ENCODE measurements around the gene KCNMA1.

The KCNMA1 gene

DNA sequence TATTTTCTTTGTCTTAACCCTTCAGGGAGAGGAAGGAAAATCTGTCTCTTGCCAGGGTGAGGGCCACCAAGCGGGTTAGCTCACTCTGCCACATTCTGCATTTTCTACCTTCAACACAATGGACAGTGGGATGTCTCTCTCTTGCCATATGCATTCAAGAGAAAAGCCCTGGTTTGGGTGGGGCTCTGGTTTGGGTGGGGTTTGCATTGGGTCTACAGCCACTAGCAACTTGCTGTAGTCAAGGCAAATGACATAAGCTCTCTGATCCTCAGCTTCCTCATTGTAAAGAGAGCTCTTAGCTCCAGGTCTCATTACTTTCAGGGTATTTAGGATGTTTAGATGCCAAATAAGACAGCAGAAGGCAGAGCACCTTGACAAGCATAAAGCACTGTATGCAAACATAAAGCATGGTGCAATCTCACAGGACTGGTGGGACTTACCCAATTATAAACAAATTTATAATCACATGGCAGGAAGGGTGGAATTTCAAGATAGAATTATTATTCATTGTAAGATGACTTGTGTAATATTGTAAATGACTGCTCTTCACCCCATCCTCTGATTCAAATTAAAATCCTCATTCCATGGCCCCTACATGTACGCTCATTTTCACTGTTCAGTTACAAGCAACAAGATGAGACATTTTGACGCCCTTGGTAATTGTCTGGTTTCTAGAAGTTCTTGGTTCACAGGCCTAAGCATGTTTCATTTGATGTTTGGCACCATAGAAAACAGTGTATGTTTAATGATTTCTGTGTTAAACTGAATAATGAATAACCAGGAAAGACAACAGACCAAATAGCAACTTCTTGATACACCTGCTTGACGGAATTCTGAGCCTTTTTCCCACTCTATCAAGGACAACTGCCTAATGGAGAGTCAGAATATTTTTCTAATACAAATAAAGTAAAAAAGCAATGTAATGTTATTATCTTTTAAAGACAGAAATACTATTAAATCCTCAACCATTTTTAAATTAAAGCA, 258.9 kb downstream of the KCNMA1 start:
- TF ChIP-seq, protein P1, sequence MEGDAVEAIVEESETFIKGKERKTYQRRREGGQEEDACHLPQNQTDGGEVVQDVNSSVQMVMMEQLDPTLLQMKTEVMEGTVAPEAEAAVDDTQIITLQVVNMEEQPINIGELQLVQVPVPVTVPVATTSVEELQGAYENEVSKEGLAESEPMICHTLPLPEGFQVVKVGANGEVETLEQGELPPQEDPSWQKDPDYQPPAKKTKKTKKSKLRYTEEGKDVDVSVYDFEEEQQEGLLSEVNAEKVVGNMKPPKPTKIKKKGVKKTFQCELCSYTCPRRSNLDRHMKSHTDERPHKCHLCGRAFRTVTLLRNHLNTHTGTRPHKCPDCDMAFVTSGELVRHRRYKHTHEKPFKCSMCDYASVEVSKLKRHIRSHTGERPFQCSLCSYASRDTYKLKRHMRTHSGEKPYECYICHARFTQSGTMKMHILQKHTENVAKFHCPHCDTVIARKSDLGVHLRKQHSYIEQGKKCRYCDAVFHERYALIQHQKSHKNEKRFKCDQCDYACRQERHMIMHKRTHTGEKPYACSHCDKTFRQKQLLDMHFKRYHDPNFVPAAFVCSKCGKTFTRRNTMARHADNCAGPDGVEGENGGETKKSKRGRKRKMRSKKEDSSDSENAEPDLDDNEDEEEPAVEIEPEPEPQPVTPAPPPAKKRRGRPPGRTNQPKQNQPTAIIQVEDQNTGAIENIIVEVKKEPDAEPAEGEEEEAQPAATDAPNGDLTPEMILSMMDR (IDR thresholded peaks at IDR 0.05; ENCODE audit: low read depth, low read length): no peak
- no peak for TF ChIP-seq POLR2A (IDR thresholded peaks at IDR 0.05; ENCODE audit: extremely low read depth, insufficient read length)
- TF ChIP-seq MYC (IDR thresholded peaks at IDR 0.05; ENCODE audit: low read depth, low read length): no peak
- TF ChIP-seq, protein P2, sequence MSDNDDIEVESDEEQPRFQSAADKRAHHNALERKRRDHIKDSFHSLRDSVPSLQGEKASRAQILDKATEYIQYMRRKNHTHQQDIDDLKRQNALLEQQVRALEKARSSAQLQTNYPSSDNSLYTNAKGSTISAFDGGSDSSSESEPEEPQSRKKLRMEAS (IDR thresholded peaks at IDR 0.05; ENCODE audit: low read depth, low read length): no peak
- no peak overlapping the region for H3K4me3 ChIP-seq (ENCODE audit: low read depth, low read length)
- DNase-seq (ENCODE audit: low read depth): no peak

DNA sequence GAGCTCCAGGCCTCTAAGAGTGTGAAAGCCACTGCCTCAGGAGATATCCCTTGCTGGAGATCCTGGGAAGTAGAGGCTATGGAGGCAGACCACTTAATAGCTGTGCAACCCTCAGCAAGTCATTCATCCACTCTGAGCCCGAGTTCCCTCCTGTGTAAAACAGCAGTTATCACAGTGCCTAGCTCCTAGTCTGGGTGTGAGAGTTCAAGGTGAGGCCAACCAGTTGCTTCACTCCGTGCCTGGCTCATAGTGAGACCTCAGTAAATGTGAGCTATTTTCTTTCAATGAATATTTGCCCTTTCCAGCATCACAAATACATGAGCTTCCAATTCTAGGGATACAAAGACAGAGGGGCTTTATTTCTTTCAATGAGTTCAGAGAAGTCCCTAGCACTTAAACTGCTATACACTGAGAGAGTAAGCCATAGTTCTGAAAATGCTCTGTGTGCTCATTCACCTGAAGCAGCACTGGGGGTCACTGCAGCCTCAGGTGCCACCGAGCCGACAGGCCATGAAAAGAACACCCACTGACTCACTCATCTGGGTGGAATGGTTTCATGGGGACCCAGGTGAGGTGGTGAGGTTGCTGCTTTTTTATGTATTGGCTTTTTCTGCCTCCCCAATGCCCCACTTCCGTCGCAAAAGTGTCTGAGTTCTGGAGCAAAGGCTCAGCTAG, 259.8 kb downstream of the KCNMA1 start:
- no peak for TF ChIP-seq POLR2A (IDR thresholded peaks at IDR 0.05; ENCODE audit: extremely low read depth, insufficient read length)
- TF ChIP-seq, protein P2 (IDR thresholded peaks at IDR 0.05; ENCODE audit: low read depth, low read length): no peak
- no peak for TF ChIP-seq MYC (IDR thresholded peaks at IDR 0.05; ENCODE audit: low read depth, low read length)
- TF ChIP-seq, protein P1 (IDR thresholded peaks at IDR 0.05; ENCODE audit: low read depth, low read length): no peak
- H3K4me3 ChIP-seq (ENCODE audit: low read depth, low read length): no peak overlapping the region
- DNase-seq (ENCODE audit: low read depth): no peak

DNA sequence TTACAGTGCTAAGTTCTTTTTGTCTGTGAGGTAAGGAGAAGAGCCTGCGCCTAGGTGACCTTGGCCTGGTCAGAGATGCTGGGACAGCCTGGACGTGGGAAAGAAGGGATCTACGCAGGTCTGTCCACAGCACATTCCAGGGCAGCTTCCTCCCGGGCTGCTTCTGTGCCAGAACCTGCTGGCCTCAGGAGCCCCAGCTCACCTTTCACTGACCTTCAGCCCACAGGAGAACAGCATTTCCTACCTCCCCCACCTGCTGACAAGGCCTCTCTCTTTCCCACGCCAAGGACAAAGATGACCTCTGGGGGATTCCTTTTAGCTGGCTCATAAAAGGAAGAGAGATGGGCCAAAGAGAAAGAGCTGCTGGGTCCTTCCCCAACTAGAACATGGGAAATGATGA, 260.6 kb downstream of the KCNMA1 start:
- TF ChIP-seq, protein P2 (IDR thresholded peaks at IDR 0.05; ENCODE audit: low read depth, low read length): no peak
- no peak for TF ChIP-seq POLR2A (IDR thresholded peaks at IDR 0.05; ENCODE audit: extremely low read depth, insufficient read length)
- TF ChIP-seq MYC (IDR thresholded peaks at IDR 0.05; ENCODE audit: low read depth, low read length): no peak
- TF ChIP-seq, protein P1 (IDR thresholded peaks at IDR 0.05; ENCODE audit: low read depth, low read length): no peak
- no peak for DNase-seq (ENCODE audit: low read depth)
- H3K4me3 ChIP-seq (ENCODE audit: low read depth, low read length): no peak overlapping the region

DNA sequence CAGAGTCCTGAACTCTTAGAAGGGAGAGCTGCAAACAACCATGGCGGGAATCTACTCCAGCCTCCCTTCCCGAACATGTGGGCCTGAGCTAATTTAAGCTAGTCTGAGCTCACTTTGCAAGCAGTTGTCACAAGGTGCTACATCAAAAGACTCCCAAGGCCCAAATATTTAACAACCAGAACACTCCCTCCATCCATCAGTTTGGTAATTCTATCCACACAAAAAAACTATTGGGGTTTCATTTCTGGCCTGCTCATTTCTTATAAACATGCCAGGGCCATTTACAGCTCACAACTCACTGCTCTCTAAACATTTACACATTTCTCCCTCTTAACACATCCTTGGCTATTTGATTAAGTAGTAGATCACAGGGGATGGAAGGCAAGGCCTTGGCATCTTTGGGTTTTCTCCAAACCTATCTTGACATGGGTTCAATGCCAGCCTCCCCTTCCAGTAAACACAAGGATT, 263.4 kb downstream of the KCNMA1 start:
- no peak for DNase-seq (ENCODE audit: low read depth)
- TF ChIP-seq, protein P2 (IDR thresholded peaks at IDR 0.05; ENCODE audit: low read depth, low read length): no peak
- TF ChIP-seq MYC (IDR thresholded peaks at IDR 0.05; ENCODE audit: low read depth, low read length) (no peak), POLR2A (IDR thresholded peaks at IDR 0.05; ENCODE audit: extremely low read depth, insufficient read length) (no peak)
- TF ChIP-seq, protein P1 (IDR thresholded peaks at IDR 0.05; ENCODE audit: low read depth, low read length): no peak
- no peak overlapping the region for H3K4me3 ChIP-seq (ENCODE audit: low read depth, low read length)

DNA sequence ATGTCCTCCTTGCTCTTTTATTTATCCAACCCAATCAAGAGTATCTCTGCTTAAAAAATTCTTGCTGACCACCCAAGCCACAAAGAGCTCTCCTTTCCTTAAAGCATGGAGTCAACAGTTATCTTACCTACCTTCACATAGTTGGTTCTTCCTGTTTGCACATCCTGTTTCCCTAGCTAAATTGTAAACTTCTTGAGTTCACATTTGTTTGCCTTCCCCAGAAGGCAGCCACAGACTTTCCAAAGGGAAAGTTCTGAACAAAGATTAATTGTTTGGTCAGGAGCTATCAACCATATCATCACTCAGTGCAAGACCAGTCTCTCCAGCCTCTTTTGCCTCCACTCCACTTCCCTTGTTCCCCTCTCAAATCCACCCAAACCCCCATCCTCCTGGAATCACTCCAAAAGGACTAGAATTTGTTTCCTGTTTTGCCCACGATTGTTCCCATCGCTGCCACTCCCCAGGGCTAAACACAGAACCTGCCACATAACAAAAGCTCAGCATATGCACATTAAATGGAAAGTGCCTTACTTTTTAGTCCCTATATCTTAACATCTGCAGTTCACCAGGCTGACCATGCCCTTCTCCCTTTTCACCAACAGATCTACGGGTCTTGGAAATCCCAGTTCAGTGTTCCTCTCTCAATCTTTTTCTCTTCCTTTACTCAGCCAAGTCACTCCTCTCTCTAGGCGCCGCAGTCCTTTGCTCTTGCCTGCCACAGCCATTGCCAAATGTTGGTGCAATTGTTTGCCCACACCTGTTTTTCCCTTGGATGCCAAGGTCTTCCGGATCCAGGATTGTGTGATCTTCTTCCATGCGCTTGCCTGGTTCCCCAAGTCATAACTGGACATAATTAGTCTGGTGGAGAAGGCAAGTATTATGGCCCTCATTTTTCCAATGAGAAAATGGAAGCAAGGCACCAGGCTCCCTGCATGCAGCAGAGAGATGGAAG, 265.5 kb downstream of the KCNMA1 start:
- DNase-seq (ENCODE audit: low read depth): no peak
- TF ChIP-seq, protein P1 (IDR thresholded peaks at IDR 0.05; ENCODE audit: low read depth, low read length): no peak
- TF ChIP-seq MYC (IDR thresholded peaks at IDR 0.05; ENCODE audit: low read depth, low read length): no peak
- TF ChIP-seq, protein P2 (IDR thresholded peaks at IDR 0.05; ENCODE audit: low read depth, low read length): no peak
- no peak for TF ChIP-seq POLR2A (IDR thresholded peaks at IDR 0.05; ENCODE audit: extremely low read depth, insufficient read length)
- no peak overlapping the region for H3K4me3 ChIP-seq (ENCODE audit: low read depth, low read length)

Data from NB4 (cell line).